Left lung (tissue), 10 donors: ENCODE measurements around the gene MAB21L2. TPM values are rescaled to one million over a fixed set of nuclear protein-coding genes. Genes with fewer than 3 reads are reported as not detected.

Experiments used
- ATAC-seq: fragments of 200-7000 bp; cut with Tn5 transposase; one replicate; pipeline ENCODE4 v1.9.1; 2020; ENCODE audit warnings: moderate library complexity
- DNase-seq, 4 donors: peaks; one replicate each; pipeline ENCODE4 v3.0.0-alpha.2; 2013 to 2020
- H3K27ac ChIP-seq, 2 donors: fragments of 200-600 bp; sonication (generic) in 1 of 2; one replicate each; pipeline versions ENCODE4 v1.5.0 to v1.8.0; 2020 to 2021
- H3K27me3 ChIP-seq, 2 donors: fragments of 200-600 bp; sonication (generic) in 1 of 2; one replicate each; pipeline versions ENCODE4 v1.5.0 to v1.8.0; 2020 to 2021
- H3K36me3 ChIP-seq, 2 donors: fragments of 200-600 bp; sonication (generic) in 1 of 2; one replicate each; pipeline versions ENCODE4 v1.5.0 to v1.8.0; 2020 to 2021
- H3K4me1 ChIP-seq, 2 donors: fragments of 200-600 bp; one replicate each; pipeline ENCODE4 v1.8.0; 2021
- H3K4me3 ChIP-seq, 2 donors: fragments of 200-600 bp; sonication (generic) in 1 of 2; one replicate each; pipeline versions ENCODE4 v1.5.0 to v1.8.0; 2020 to 2021; ENCODE audit warnings: mild to moderate bottlenecking in 1 of 2
- H3K9me3 ChIP-seq, 2 donors: fragments of 200-600 bp; sonication (generic) in 1 of 2; one replicate each; pipeline versions ENCODE4 v1.5.0 to v1.8.0; 2020 to 2021
- intact Hi-C, 2 donors: fragments of 100-400 bp; cut with DNase I; formaldehyde crosslinking; loops; one replicate each; pipeline versions ENCODE4 v1.11.2 to v1.14.2; 2022
- polyA plus RNA-seq, 6 donors: library from polyadenylated mRNA; unstranded; fragments of 120-200 nt; gene quantifications; one replicate each; pipeline ENCODE4 v1.2.1, GENCODE V29; 2013; ENCODE audit not compliant: insufficient read length in 6 of 6
- total RNA-seq, 2 donors: library from RNA; stranded (reverse); fragmentation: NEBNext Ultra II Directional; extraction: Animal tissue kit (Norgen Biotek cat#: 25700); gene quantifications; one replicate each; pipeline ENCODE4 v1.2.1, GENCODE V29; 2021
- TF ChIP-seq, protein P1 (sequence below), 2 donors: fragments of 200-600 bp; sonication (generic) in 1 of 2; IDR thresholded peaks; one replicate each; pipeline versions ENCODE4 v1.5.0 to v1.8.0; 2021; ENCODE audit warnings: antibody characterized with exemption in 2 of 2
- donor health status: DM: no; HTN: yes; CAD: no.
- donor health status: DM: no; HTN: no; CAD: no.

The MAB21L2 gene
- total and polyA plus RNA-seq, 8 donors, result 0.06 to 0.07 (median 0.07) TPM; not detected in 5

DNA sequence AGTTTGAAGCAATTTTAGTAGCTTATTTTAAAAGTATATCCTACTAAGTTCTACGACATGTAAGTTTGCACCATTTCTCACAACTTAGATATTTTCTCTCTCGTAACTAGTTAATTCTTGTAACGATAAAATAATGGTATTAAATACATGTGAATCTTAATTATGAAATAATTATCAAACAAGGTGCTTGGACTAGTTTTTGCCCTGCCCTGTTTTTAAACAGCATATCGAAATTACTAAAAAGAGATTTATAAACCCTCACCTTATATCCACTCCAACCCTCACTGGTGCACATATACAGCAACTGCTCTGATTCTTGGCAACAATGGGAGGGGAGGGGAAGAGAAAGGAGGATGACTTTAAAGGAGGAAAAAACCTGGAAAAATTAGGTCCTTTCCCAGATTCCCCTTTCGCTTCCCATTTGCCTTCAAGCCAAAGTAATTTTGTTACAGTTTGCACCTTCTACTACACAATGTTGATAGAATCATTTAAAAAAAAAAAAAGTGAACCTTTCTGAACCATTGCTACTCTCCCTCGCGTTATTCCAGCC is 820 bp upstream of the MAB21L2 start:
- H3K4me3 ChIP-seq, result no peak overlapping the region
- H3K36me3 ChIP-seq, result peaks cover 0 to 17% of the 10 kb centered on the region in 2 donors
- peaks cover 0 to 18% of the 10 kb centered on the region in 2 donors for H3K9me3 ChIP-seq
- ATAC-seq, result no peak
- TF ChIP-seq, protein P1, sequence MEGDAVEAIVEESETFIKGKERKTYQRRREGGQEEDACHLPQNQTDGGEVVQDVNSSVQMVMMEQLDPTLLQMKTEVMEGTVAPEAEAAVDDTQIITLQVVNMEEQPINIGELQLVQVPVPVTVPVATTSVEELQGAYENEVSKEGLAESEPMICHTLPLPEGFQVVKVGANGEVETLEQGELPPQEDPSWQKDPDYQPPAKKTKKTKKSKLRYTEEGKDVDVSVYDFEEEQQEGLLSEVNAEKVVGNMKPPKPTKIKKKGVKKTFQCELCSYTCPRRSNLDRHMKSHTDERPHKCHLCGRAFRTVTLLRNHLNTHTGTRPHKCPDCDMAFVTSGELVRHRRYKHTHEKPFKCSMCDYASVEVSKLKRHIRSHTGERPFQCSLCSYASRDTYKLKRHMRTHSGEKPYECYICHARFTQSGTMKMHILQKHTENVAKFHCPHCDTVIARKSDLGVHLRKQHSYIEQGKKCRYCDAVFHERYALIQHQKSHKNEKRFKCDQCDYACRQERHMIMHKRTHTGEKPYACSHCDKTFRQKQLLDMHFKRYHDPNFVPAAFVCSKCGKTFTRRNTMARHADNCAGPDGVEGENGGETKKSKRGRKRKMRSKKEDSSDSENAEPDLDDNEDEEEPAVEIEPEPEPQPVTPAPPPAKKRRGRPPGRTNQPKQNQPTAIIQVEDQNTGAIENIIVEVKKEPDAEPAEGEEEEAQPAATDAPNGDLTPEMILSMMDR (IDR thresholded peaks at IDR 0.05), result no peak
- no peak overlapping the region for H3K27ac ChIP-seq
- intact Hi-C loops, result no loop called here
- no peaks in the 10 kb centered on the region for H3K4me1 ChIP-seq
- no peak for DNase-seq
- H3K27me3 ChIP-seq, result no peaks in the 10 kb centered on the region

DNA sequence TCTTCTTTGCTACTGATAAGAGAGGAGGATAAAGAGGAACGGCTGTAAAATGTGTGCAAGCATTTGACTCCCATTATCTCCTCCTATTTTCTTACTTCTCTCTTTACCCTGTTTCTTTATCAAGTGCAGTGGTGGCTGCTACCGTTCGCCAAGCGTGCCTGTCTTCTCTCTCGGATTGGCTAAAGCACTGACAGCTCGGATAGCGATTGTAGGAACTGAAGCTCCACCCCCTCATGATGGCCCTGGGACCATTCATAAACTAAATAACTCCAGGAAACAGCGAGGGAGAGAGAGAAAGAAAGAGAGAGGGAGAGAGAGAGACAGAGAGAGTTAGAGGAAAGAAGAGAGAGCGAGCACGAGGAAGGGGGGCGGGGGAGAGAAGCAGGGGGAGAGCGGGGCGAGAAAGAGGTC is 305 bp upstream of the MAB21L2 start:
- Histone ChIP-seq H3K4me1 (no peaks in the 10 kb centered on the region), H3K36me3 (peaks cover 0 to 17% of the 10 kb centered on the region in 2 donors), H3K27me3 (no peaks in the 10 kb centered on the region), H3K27ac (no peak overlapping the region), H3K9me3 (peaks cover 0 to 18% of the 10 kb centered on the region in 2 donors), H3K4me3 (no peak overlapping the region)
- ATAC-seq, result no peak
- TF ChIP-seq, protein P1 (IDR thresholded peaks at IDR 0.05), result no peak
- no peak for DNase-seq
- intact Hi-C loops, result no loop called here

DNA sequence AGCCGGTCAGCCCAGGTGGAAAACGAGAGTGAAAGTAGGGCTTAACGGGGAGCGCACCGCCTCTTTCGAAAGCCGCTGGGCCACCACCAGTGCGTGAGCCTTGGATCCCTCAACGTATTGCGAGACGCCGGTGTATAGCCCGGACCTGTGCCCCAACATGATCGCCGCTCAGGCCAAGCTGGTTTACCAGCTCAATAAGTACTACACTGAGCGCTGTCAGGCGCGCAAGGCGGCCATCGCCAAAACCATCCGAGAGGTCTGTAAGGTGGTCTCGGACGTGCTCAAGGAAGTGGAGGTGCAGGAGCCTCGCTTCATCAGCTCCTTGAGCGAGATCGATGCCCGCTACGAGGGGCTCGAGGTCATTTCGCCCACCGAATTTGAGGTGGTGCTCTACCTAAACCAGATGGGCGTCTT is 929 bp downstream of the MAB21L2 start:
- peak in 2 of 4 donors; percentile 4 to 75 for DNase-seq

DNA sequence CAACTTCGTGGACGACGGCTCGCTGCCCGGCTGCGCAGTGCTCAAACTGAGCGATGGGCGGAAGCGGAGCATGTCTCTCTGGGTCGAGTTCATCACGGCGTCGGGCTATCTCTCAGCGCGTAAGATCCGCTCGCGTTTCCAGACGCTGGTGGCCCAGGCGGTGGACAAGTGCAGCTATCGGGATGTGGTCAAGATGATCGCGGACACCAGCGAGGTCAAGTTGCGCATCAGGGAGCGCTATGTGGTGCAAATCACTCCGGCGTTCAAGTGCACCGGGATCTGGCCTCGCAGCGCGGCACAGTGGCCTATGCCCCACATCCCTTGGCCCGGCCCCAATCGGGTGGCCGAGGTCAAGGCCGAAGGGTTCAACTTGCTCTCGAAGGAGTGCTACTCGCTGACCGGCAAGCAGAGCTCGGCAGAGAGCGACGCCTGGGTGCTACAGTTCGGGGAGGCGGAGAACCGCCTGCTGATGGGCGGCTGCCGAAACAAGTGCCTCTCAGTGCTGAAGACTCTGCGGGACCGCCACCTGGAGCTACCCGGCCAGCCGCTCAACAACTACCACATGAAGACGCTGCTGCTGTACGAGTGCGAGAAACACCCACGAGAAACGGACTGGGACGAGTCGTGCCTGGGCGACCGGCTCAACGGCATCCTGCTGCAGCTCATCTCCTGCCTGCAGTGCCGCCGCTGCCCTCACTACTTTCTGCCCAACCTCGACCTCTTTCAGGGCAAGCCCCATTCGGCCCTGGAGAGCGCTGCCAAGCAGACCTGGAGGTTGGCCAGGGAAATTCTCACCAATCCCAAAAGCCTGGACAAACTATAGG is 1.5 kb downstream of the MAB21L2 start:
- H3K9me3 ChIP-seq, result peaks cover 0 to 18% of the 10 kb centered on the region in 2 donors
- H3K27me3 ChIP-seq, result no peaks in the 10 kb centered on the region
- peak; percentile 41 for ATAC-seq
- TF ChIP-seq, protein P1 (IDR thresholded peaks at IDR 0.05), result no peak
- H3K27ac ChIP-seq, result no peak overlapping the region
- peaks cover 0 to 17% of the 10 kb centered on the region in 2 donors for H3K36me3 ChIP-seq
- peak in 2 of 4 donors; percentile 37 to 77 for DNase-seq
- intact Hi-C loops, result no loop called here
- H3K4me3 ChIP-seq, result peak overlapping the region; percentile 2 to 23
- no peaks in the 10 kb centered on the region for H3K4me1 ChIP-seq

More for the DNA sequence above, 929 bp downstream of the MAB21L2 start:
- no peaks in the 10 kb centered on the region for H3K4me1 ChIP-seq
- H3K27me3 ChIP-seq, result no peaks in the 10 kb centered on the region
- H3K27ac ChIP-seq, result no peak overlapping the region
- peak overlapping the region; percentile 2 to 23 for H3K4me3 ChIP-seq
- H3K36me3 ChIP-seq, result peaks cover 0 to 17% of the 10 kb centered on the region in 2 donors
- TF ChIP-seq, protein P1 (IDR thresholded peaks at IDR 0.05), result no peak
- ATAC-seq, result peak; percentile 21
- H3K9me3 ChIP-seq, result peaks cover 0 to 18% of the 10 kb centered on the region in 2 donors
- intact Hi-C loops, result no loop called here
